GM13977 (cell line): ENCODE measurements around the gene GRIPAP1.

Experiments
- DNase-seq: peaks from one replicate; pipeline ENCODE4 v3.0.0; 2012; ENCODE audit warnings: low spot score
- CTCF ChIP-seq: IDR thresholded peaks from 2 replicates; pipeline ENCODE4 v1.5.1; 2012; ENCODE audit warnings: mild to moderate bottlenecking, control low read depth; ENCODE audit not compliant: insufficient read depth; ENCODE audit errors: extremely low read depth, missing control alignments
- in situ Hi-C: fragments of 300-500 bp; cut with MboI; formaldehyde crosslinking; loops from one replicate; pipeline ENCODE4 v1.12.0; 2022; ENCODE audit warnings: low sequenced_read_pairs, low pct_unique_long_range_greater_than_20kb, mixed read lengths, inconsistent platforms; ENCODE audit not compliant: unreplicated experiment

GRIPAP1 gene

GRCh38 chrX:48927123-48927522 lies 74.9 kb downstream of the GRIPAP1 start:
- in situ Hi-C loops: no loop called here
- no peak for TF ChIP-seq CTCF

GRCh38 chrX:48924270-48924669 lies 77.8 kb downstream of the GRIPAP1 start:
- no peak for DNase-seq
- no peak for TF ChIP-seq CTCF
- in situ Hi-C loops: no loop called here

More at GRCh38 chrX:48927123-48927522, 74.9 kb downstream of the GRIPAP1 start:
- DNase-seq: no peak

- no peak for DNase-seq
- in situ Hi-C loops: no loop called here
- TF ChIP-seq CTCF: no peak
Measured at GRCh38 chrX:48923771-48924170, 78.3 kb downstream of the GRIPAP1 start.
